Loucy (cell line): ENCODE data around the gene MYCBP2.

Experiments used
- EZH2phosphoT487 ChIP-seq: fragments of 200-600 bp; IDR thresholded peaks from 2 replicates; pipeline ENCODE4 v1.6.1; 2018; ENCODE audit warnings: antibody characterized with exemption, mild to moderate bottlenecking, moderate library complexity, borderline replicate concordance
- TF ChIP-seq, protein P1 (sequence below): fragments of 200-600 bp; sonication (generic); conservative IDR thresholded peaks from 2 replicates; pipeline ENCODE4 v1.5.1; 2014; ENCODE audit warnings: mild to moderate bottlenecking, antibody characterized with exemption, low read length

DNA sequence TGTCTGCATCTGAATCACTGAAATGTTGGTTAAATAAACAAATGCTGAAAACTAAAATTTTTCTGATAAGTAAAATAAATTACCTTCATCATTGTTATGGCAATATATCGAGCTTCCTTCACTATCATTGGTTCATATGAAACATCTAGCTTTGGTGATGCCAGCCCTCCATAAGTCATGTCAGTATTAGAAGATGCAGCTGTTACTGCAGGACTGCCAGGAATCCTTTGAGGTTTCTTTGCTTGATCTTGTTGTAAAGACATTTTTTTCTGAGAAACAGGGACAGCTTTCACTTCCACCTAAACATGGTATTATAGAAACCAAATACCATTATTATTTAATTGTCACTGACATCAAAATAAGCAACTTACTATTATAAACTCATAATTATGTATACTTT, 176.2 kb downstream of the MYCBP2 start:
- TF ChIP-seq, protein P1, sequence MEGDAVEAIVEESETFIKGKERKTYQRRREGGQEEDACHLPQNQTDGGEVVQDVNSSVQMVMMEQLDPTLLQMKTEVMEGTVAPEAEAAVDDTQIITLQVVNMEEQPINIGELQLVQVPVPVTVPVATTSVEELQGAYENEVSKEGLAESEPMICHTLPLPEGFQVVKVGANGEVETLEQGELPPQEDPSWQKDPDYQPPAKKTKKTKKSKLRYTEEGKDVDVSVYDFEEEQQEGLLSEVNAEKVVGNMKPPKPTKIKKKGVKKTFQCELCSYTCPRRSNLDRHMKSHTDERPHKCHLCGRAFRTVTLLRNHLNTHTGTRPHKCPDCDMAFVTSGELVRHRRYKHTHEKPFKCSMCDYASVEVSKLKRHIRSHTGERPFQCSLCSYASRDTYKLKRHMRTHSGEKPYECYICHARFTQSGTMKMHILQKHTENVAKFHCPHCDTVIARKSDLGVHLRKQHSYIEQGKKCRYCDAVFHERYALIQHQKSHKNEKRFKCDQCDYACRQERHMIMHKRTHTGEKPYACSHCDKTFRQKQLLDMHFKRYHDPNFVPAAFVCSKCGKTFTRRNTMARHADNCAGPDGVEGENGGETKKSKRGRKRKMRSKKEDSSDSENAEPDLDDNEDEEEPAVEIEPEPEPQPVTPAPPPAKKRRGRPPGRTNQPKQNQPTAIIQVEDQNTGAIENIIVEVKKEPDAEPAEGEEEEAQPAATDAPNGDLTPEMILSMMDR, result no peak
- TF ChIP-seq EZH2phosphoT487, result no peak
